H9 (cell line): ENCODE measurements around the gene PCCA. TPM values are rescaled to one million over a fixed set of nuclear protein-coding genes. Genes with fewer than 3 reads are reported as not detected.

Experiments used
- DNase-seq: peaks from one replicate; pipeline ENCODE4 v3.0.0-alpha.2; 2017
- H2AFZ ChIP-seq: one replicate; pipeline ENCODE4 v1.6.1; 2013; ENCODE audit warnings: mild to moderate bottlenecking, low read length, control low read depth, moderate library complexity
- H2AK5ac ChIP-seq: 2 replicates; pipeline ENCODE4 v1.6.1; 2013; ENCODE audit warnings: low read length, control low read depth, mixed read lengths; ENCODE audit not compliant: insufficient read length
- H2BK120ac ChIP-seq: one replicate; pipeline ENCODE4 v1.6.1; 2013; ENCODE audit warnings: low read depth, mild to moderate bottlenecking, low read length, control low read depth, inconsistent platforms; ENCODE audit not compliant: poor library complexity, severe bottlenecking
- H2BK12ac ChIP-seq: 2 replicates; pipeline ENCODE4 v1.6.1; 2013; ENCODE audit warnings: low read length, control low read depth, mixed read lengths, low read depth; ENCODE audit not compliant: insufficient read length
- H2BK15ac ChIP-seq: 2 replicates; pipeline ENCODE4 v1.6.1; 2013; ENCODE audit warnings: low read depth, low read length, control low read depth
- H2BK20ac ChIP-seq: one replicate; pipeline ENCODE4 v1.6.1; 2013; ENCODE audit warnings: low read depth, mild to moderate bottlenecking, low read length, control low read depth, inconsistent platforms; ENCODE audit not compliant: poor library complexity, severe bottlenecking
- H2BK5ac ChIP-seq: 2 replicates; pipeline ENCODE4 v1.6.1; 2013; ENCODE audit warnings: low read length, control low read depth, mixed read lengths; ENCODE audit not compliant: insufficient read length
- H3K14ac ChIP-seq: 2 replicates; pipeline ENCODE4 v1.6.1; 2013; ENCODE audit warnings: low read length, control low read depth; ENCODE audit not compliant: insufficient read depth
- H3K18ac ChIP-seq: 2 replicates; pipeline ENCODE4 v1.6.1; 2013; ENCODE audit warnings: low read depth, mild to moderate bottlenecking, mixed read lengths, low read length, control low read depth; ENCODE audit not compliant: insufficient read length
- H3K23ac ChIP-seq: 2 replicates; pipeline ENCODE4 v1.6.1; 2013; ENCODE audit warnings: low read length, control low read depth, mixed read lengths, low read depth; ENCODE audit not compliant: insufficient read length
- H3K23me2 ChIP-seq: 2 replicates; pipeline ENCODE4 v1.6.1; 2013; ENCODE audit warnings: low read depth, mild to moderate bottlenecking, mixed read lengths, low read length, control low read depth; ENCODE audit not compliant: insufficient read length, poor library complexity, severe bottlenecking
- H3K27ac ChIP-seq: 2 replicates; pipeline ENCODE4 v1.5.1; 2013; ENCODE audit warnings: low read length, control low read depth, mixed read lengths, low read depth; ENCODE audit not compliant: insufficient read length
- H3K27me3 ChIP-seq: 2 replicates; pipeline ENCODE4 v1.6.1; 2013; ENCODE audit warnings: low read length, control low read depth, inconsistent platforms; ENCODE audit not compliant: insufficient read depth
- H3K4ac ChIP-seq: 2 replicates; pipeline ENCODE4 v1.6.1; 2013; ENCODE audit warnings: low read depth, mild to moderate bottlenecking, control low read depth, inconsistent platforms, low read length, moderate library complexity
- H3K4me1 ChIP-seq: 2 replicates; pipeline ENCODE4 v1.6.1; 2013; ENCODE audit warnings: low read length, control low read depth, inconsistent platforms; ENCODE audit not compliant: insufficient read depth
- H3K4me2 ChIP-seq: 2 replicates; pipeline ENCODE4 v1.6.1; 2013; ENCODE audit warnings: low read length, control low read depth, mixed read lengths; ENCODE audit not compliant: insufficient read length, insufficient read depth
- H3K56ac ChIP-seq: 2 replicates; pipeline ENCODE4 v1.6.1; 2013; ENCODE audit warnings: low read depth, mild to moderate bottlenecking, mixed read lengths, low read length, control low read depth; ENCODE audit not compliant: insufficient read length
- H3K79me1 ChIP-seq: 2 replicates; pipeline ENCODE4 v1.6.1; 2013; ENCODE audit warnings: low read depth, mild to moderate bottlenecking, moderate library complexity, low read length, control low read depth, inconsistent platforms; ENCODE audit not compliant: insufficient read depth, poor library complexity, severe bottlenecking
- H3K79me2 ChIP-seq: 2 replicates; pipeline ENCODE4 v1.6.1; 2013; ENCODE audit warnings: low read length, control low read depth, inconsistent platforms; ENCODE audit not compliant: insufficient read depth
- H3K9ac ChIP-seq: 2 replicates; pipeline ENCODE4 v1.6.1; 2013; ENCODE audit warnings: low read length, control low read depth, mixed read lengths; ENCODE audit not compliant: insufficient read length; ENCODE audit errors: extremely low read depth
- H3K9me3 ChIP-seq: one replicate; pipeline ENCODE4 v1.6.1; 2013; ENCODE audit warnings: low read depth, low read length, inconsistent platforms; ENCODE audit not compliant: control insufficient read depth
- H3T11ph ChIP-seq: one replicate; pipeline ENCODE4 v1.6.1; 2013; ENCODE audit warnings: mild to moderate bottlenecking, low read length, control low read depth, inconsistent platforms
- H4K20me1 ChIP-seq: one replicate; pipeline ENCODE4 v1.6.1; 2013; ENCODE audit not compliant: control insufficient read depth, insufficient read length, insufficient read depth
- H4K5ac ChIP-seq: 2 replicates; pipeline ENCODE4 v1.6.1; 2013; ENCODE audit warnings: low read depth, mild to moderate bottlenecking, mixed read lengths, low read length, control low read depth; ENCODE audit not compliant: insufficient read length
- H4K8ac ChIP-seq: replicated peaks from 2 replicates; pipeline ENCODE4 v1.6.1; 2013; ENCODE audit warnings: low read length, control low read depth, mixed read lengths, low read depth; ENCODE audit not compliant: insufficient read length
- H4K91ac ChIP-seq: 2 replicates; pipeline ENCODE4 v1.6.1; 2013; ENCODE audit warnings: low read depth, mild to moderate bottlenecking, moderate library complexity, mixed read lengths, low read length, control low read depth; ENCODE audit not compliant: insufficient read length
- H3K27ac Mint-ChIP-seq, 3 experiments: 2 replicates in 2 of 3; 3 replicates in 1 of 3; pipeline ENCODE4 v1.8.0; 2020 to 2021; ENCODE audit warnings: mixed read lengths in 3 of 3, mild to moderate bottlenecking in 1 of 3, moderate library complexity in 1 of 3
- H3K27me3 Mint-ChIP-seq: 2 replicates; pipeline ENCODE4 v1.8.0; 2021; ENCODE audit warnings: low read depth, mild to moderate bottlenecking, moderate library complexity, mixed read lengths
- H3K36me3 Mint-ChIP-seq, 3 experiments: 2 replicates in 2 of 3; 3 replicates in 1 of 3; pipeline ENCODE4 v1.8.0; 2020 to 2021; ENCODE audit warnings: low read depth in 3 of 3, mixed read lengths in 3 of 3; ENCODE audit not compliant: insufficient read depth in 1 of 3
- H3K4me1 Mint-ChIP-seq, 2 experiments: 2 replicates each; pipeline ENCODE4 v1.8.0; 2020; ENCODE audit warnings: mixed read lengths in 2 of 2
- H3K4me3 Mint-ChIP-seq, 2 experiments: 2 replicates in 1 of 2; 3 replicates in 1 of 2; pipeline ENCODE4 v1.8.0; 2020 to 2021; ENCODE audit warnings: mild to moderate bottlenecking in 2 of 2, mixed read lengths in 2 of 2, moderate library complexity in 1 of 2
- H3K9me3 Mint-ChIP-seq, 2 experiments: 2 replicates in 1 of 2; 3 replicates in 1 of 2; pipeline ENCODE4 v1.8.0; 2020; ENCODE audit warnings: mild to moderate bottlenecking in 2 of 2, mixed read lengths in 2 of 2, moderate library complexity in 1 of 2
- WGBS: extraction: QIAGEN DNeasy Blood & Tissue Kit; methylation state at CpG from one replicate; pipeline ENCODE4 v1.1.7; 2013; ENCODE audit warnings: missing lambda C conversion rate, low lambda C conversion rate, mixed read lengths; ENCODE audit not compliant: insufficient read length; ENCODE audit errors: extremely low coverage; 5-methylcytosine and 5-hydroxymethylcytosine counted together
- total RNA-seq: library from RNA; stranded (reverse); gene quantifications from 2 replicates; pipeline ENCODE4 v1.2.1, GENCODE V29; 2021
- TF ChIP-seq, protein P1 (sequence below): fragments of 200-600 bp; sonication (generic); conservative IDR thresholded peaks from 3 replicates; pipeline ENCODE4 v1.8.0; 2021; ENCODE audit warnings: antibody characterized with exemption, mild to moderate bottlenecking

PCCA gene
- total RNA-seq, 1 experiment from 2014 or later, result 56.5 TPM

DNA sequence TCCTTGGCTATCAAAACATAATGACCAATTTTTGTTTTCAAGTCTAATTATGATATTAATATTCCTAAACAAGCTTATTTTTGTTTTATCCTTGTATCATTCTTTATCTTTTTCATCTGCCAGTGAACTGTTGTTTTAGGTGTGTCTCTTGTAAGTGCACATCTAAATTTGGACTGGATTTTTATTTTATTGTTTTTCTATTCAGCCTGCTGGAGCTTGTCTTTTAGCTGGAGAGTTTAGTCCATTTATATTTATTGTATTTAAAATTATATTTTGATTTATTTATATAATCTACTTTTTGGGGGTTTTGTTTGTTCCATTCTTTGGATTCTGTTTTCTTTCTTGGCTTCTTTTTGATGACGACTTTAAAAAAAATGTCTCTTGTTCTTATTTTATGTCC, 159.0 kb downstream of the PCCA start:
- Histone ChIP-seq H3K4me2 (no peak overlapping the region), H2BK5ac (no peak overlapping the region), H3K4me1 (no peaks in the 10 kb centered on the region; the same call in 1 of the 2 replicates), H3K18ac (no peak overlapping the region), H3K27me3 (no peaks in the 10 kb centered on the region), H3K9me3 (no peaks in the 10 kb centered on the region), H3K27ac (no peak overlapping the region), H2BK20ac (no peak overlapping the region), H4K5ac (no peak overlapping the region), H3K23me2 (no peaks in the 10 kb centered on the region), H2BK15ac (no peak overlapping the region), H3K14ac (no peak overlapping the region), H3K9ac (no peak overlapping the region), H2AFZ (no peak overlapping the region), H4K20me1 (no peaks in the 10 kb centered on the region), H2AK5ac (no peak overlapping the region), H3K79me2 (no peaks in the 10 kb centered on the region), H2BK120ac (no peak overlapping the region), H3T11ph (no peak overlapping the region), H3K79me1 (no peaks in the 10 kb centered on the region), H4K8ac (no peak overlapping the region), H3K23ac (no peak overlapping the region), H3K4ac (no peak overlapping the region), H2BK12ac (no peak overlapping the region), H3K56ac (no peak overlapping the region), H4K91ac (no peak overlapping the region)
- Mint-ChIP-seq H3K27ac (no peak overlapping the region), H3K36me3 (peaks cover 15 to 20% (median 15%) of the 10 kb centered on the region in 3 experiments), H3K9me3 (peaks cover 12 to 15% of the 10 kb centered on the region in 2 experiments), H3K4me3 (no peak overlapping the region), H3K4me1 (peaks cover 31 to 35% of the 10 kb centered on the region in 2 experiments), H3K27me3 (no peaks in the 10 kb centered on the region)
- TF ChIP-seq, protein P1, sequence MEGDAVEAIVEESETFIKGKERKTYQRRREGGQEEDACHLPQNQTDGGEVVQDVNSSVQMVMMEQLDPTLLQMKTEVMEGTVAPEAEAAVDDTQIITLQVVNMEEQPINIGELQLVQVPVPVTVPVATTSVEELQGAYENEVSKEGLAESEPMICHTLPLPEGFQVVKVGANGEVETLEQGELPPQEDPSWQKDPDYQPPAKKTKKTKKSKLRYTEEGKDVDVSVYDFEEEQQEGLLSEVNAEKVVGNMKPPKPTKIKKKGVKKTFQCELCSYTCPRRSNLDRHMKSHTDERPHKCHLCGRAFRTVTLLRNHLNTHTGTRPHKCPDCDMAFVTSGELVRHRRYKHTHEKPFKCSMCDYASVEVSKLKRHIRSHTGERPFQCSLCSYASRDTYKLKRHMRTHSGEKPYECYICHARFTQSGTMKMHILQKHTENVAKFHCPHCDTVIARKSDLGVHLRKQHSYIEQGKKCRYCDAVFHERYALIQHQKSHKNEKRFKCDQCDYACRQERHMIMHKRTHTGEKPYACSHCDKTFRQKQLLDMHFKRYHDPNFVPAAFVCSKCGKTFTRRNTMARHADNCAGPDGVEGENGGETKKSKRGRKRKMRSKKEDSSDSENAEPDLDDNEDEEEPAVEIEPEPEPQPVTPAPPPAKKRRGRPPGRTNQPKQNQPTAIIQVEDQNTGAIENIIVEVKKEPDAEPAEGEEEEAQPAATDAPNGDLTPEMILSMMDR, result no peak
- WGBS, result no CpG with 5 or more reads among the region's 1 CpG
- DNase-seq, result no peak
